GM21723 (cell line): ENCODE results near the gene DUS3L.
"Not testable (repeated sequence)": the region's sequence is repeated elsewhere in the genome, so short reads cannot be mapped to it uniquely, and the experiment has no call there.

ENCODE experiments used
- ATAC-seq: cut with Tn5 transposase; IDR thresholded peaks from one replicate; pipeline ENCODE4 v1.9.1; 2021; ENCODE audit warnings: mild to moderate bottlenecking, moderate library complexity; ENCODE audit not compliant: unreplicated experiment

DUS3L gene

DNA sequence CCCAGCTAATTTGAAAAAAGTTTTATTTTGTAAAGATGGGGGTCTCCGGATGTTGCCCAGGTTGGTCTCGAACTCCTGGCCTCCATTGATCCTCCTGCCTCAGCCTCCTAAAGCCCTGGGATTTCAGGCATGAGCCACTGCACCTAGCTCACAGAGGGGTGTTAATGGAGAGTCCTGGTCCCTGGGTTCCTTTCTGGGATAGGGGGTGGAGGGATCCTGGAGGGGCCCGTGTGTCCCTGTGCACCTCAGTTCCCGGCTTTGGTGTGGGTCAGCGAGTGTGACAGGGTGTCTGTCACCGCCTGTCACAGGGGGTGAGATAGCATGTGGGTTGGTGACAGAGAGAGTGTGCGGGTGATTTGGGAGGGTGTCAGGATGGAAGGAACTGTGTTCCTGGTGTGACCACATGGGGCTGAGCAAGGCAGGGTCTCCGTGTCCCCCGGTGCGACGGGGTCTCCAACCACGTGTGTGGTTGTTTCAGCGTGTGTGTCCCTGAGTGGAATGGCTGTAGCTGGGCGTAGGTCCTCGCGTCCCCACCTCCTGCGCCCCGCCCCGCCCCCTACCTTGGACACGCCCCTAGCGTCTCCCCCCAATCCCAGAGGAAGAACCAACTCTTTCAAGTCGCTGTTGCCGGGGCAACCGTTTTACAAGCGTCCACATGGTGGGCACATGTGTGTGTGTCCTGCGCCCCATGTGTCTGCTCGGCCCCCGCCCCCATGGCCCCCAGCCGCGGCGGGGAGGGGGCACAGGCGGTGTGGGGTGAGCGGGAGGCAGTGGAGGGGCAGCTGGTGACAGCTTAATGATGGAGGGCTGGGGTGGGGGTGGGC lies 11.0 kb upstream of the DUS3L start:
- ATAC-seq: no peak

DNA sequence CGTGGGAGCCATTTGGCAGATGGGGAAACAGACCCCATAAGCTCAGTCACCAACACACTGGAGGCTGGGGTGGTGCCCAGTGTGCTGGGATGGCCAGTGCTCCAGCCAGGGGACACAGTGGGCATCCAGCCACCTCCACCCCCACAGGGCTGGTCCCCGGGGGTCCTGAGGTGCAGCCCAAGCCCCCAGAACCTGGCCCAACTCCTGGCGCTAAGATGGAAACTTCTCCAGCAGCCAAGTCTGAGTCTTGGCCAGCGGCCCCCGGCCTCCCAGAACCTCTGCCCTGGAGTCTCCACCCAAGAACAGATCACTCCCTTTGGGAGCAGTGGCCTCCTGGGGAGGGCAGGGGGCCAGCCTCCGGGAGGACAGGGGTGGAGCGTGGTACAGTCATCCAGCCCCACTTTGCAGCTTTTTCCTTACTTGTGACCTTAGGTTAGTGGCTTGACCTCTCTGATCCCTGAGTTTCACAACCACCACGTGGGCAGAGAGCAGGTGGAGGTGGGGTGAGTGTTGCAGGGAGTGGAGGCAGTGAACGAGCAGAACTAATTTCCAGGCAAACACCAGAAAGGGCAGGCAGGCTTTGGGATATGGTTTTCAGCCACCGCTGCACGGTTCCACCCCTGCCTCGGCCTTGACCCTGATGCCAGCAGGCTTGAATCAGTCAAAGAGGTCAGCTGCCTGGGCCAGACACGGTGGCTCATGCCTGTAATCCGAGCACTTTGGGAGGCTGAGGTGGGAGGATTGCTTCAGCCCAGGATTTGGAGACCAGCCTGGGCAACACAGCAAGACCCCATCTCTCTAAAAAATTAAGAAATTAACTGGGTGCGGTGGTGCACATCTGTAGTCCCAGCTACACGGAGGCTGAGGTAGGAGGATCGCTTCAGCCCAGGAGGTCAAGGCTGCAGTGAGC lies 9.7 kb upstream of the DUS3L start:
- no peak for ATAC-seq

DNA sequence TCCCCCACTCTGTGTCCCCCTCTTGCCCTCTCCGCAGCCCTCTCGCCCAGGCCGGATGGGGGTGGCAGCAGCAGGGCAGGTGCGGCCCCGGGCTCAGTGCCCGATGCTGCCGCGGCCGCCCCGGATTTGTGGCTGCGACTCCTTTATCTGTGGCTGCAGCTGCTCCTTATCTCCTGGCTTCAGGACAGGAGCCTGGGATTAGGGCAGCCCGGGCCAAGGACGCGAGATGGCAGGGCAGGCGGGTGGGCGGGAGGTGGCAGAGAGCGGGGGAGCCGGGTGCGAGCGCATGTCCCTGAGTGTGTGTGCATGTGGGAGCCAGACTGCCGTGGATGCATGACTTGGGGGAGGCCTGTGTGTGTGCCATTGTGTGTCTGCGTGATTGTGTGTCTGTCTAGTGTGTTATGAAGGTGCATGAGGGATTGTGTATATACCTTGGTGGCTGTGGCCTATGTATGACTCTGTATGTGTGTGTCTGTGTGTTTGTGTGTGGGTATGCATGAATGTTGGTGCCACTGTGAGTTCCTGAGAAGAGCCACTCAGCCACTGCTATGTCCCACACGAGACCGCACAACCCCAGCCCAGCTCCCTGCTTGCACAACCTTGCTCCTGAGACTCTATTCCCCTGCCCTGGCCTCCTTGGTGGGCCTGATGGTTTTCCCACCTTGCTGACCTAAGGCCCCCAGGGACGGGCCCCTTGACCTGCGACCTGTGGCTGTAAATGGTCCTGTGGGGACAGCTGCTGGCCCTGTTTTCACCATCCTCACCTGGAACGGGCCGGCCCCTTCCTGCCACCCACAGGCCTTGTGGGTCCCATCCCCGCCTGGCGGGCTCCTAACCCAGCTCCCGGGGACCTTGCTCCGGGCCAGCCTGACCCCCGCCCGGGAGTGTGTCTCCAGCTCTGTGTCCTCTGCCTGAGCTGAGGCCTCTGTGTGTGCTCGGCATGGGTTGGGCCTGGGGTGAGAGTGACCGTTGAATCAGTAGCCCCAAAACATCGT lies 8.6 kb upstream of the DUS3L start:
- no peak for ATAC-seq

DNA sequence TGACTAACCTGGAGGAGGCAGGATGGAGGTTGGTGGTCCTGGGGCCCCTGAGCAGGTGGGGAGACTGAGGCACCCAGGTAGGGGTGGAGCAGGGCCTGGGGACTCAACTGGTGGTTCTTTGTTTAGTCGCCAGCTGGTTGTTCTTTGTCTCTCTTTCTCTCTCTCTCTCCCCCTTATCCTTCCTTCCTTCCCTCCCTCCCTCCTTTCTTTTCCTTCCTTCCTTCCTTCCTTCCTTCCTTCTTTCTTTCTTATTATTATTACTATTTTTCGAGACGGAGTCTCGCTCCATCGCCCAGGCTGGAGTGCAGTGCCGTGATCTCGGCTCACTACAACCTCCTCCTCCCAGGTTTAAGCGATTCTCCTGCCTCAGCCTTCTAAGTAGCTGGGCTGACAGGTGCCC lies 7.3 kb upstream of the DUS3L start:
- ATAC-seq: no peak

DNA sequence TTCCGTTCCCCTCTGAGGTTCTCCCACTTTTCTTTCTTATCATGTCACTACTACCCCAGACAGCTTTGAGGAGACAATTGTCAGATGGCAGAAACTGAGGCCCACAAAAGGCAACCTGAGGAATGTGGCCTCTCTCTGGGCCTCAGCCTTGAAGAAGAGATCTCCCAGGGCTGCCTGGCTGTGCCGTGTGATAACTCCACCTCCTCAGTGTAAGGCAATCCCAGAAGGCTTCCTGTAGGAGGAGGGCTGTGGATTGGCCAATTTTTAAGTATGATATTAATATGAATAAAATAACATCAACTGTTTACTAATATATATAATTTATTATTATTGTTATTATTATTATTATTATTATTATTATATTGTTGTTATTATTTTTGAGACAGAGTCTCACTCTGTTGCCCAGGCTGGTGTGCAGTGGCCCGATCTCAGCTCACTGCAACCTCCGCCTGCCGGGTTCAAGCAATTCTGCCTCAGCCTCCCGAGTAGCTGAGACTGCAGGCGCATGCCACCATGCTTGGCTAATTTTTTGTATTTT lies 4.5 kb upstream of the DUS3L start:
- ATAC-seq: no peak

DNA sequence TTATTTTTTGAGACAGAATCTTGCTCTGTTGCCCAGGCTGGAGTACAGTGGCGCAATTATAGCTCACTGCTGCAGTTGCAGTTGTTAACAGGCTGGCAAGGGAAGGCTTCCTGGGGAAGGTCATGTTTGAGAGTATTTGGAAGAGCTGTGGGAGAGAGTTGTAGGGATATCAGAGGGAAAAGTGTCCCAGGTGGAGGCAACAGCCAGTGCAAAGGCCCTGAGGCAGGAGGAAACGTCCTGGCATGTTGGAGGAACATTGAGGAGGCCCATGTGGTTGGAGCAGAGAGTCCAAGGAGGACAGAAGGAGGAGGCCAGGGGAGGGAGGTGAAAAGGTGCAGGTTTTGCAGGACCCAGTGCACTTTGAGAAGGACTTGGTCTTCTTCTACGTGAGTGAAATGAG lies 2.2 kb upstream of the DUS3L start:
- ATAC-seq: no peak

DNA sequence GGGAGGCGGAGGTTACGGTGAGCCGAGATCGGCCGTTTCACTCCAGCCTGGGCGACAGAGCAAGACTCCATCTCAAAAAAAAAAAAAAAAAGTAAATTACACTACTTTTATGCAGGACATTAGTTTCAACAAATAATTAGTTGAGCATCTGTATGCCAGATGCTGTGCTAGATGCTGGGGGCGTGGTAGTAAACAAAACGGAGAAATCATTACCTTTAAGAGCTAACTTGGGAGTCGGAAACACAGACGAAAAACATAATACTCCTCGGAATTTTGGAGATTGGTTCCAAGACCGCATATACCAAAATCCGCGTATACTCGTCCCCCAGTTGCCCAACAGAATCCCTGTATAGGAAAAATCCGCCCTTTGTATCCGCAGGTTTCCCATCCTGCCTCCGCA lies 1.3 kb upstream of the DUS3L start:
- ATAC-seq: no peak

DNA sequence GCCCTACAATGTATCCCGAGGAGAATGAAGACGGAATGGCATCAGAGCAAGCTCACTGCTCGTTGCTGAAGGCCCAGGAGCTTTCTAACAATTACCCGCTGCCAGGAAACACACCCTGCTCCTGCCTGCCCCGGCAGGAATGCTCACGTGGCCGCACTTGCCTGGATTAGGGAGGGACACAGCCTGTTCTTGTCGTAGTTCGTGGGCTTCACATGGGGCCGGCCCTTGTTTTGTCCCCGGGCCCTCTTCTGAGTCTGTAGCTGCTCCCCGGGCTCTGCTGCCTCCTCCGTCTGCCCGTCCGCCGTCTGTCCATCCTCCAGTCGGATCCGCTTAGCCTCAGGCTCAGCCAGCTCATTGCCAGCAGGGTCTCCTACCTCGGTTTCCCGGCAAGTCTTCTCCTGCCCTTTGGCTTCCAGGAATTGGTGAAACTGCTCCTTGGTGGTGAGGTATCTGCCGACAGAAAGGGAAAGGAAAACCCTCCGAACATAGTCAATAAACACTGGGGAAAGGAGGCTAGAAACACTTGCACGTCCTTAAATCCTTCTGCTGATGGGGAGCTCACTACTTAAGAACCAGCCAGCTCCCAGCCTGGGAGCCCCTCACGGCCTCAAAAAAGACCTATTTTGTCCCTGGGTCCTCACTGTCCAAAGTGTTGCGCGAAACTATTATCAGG lies 941 bp downstream of the DUS3L start:
- no peak for ATAC-seq

DNA sequence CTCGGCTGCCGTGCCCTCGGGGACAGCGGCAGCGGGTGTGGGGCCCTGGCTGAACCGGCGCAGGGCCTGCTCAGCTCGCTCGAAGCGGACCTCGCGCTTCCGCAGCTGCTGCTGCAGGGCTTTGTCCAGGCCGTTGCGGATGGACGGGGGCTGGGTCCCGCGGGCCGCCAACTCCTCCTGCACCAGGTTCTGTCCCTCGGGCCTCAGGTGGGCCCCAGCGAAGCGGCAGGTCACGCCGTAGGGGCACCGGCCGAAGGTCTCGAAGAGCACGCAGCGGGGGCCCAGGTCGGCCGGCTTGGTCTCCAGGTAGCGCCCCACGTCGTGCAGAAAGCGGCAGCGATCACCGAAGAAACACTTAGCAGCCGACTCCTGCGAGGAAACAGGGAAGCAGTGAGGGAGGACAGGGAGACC lies 1.6 kb downstream of the DUS3L start:
- ATAC-seq: no peak

DNA sequence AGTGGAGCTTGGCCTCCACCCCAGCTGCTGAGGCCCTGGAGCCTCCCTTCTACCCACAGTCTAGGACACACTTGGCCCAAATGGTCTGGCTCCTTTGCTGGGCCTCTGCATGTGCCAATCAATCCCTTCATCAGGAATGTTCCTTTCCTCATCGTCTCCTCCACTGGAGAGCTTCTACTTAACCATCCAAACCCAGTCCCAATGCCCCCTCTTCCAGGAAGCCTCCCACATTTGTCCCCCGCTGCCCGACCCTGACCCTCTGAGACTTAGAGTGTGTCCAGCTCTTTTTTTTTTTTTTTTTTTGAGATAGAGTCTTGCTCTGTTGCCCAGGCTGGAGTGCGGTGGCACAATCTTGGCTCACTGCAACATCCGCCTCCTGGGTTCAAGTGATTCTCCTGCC lies 2.5 kb downstream of the DUS3L start:
- ATAC-seq: no peak

DNA sequence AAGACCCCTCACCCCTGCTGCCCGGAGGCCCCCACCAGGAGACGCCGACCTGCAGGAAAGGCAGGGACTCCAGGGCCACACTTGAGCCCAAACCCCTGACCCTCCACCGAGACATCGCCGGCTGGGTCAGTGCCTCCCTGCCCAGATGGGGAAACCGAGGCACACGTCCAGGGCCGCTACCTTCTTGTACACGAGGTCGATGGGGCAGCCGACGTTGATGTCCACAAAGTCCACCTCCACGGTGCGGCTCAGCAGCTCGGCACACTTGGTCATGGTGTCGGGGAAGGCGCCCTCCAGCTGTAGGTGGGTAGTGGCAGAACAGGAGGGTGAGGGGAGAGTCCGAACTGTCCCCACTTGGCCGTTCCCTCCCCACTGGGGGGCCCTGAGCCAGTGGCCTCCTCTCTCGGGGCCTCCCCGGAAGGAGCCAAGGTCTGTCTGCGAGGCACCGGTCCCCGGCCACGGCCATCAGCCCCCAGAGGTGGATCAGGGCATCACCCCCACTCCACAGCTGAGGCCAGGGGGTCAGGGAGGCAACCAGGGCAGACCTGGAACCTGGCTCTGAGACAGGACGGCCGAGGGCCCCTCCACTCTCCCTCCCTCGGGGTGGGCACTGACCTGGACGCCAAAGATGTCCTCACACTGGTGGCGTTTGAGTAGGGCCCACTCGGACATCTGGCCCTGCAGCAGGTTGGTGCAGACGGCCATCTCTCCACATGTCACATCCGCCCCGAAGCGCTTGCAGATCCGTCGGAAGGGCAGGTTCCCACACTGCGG lies 3.4 kb downstream of the DUS3L start:
- no peak for ATAC-seq

DNA sequence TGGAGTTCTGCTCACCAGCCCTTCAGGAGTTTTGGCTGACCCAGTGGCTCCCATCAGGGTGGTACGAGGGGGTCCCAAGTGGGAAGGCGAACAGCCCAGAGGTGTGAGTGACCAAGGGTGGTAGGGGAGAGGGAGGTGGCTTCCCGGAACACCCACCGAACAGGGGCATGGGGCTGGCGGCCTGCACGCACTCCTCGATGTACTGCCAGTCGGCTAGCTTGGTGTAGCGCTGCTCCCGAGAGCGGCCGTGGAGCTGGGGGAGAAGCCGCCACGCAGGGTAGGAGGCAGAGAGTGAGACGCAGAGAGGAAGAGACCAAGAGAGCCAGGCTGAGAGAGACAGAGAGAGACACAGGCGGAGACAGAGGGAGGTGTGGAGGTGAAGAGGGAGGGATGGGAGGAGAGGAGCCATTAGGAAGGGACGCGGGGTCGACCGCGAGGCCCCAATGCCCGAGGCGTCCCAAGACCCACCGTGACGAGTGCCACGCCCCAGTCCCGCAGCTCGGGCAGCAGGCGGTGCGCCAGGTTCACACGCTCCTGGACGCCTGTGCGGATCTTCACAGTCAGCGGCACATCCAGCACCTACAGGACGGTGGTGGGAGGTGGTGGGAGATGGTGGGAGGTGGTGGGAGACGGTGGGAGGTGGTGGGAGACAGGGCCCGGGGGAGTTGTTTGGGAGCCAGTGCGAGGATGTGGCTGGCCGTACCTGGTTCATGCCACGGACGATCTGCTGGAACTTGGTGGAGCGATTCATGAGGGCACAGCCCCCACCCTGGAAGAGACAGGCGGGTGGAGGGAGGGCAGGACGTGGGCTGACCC lies 4.2 kb downstream of the DUS3L start:
- no peak for ATAC-seq

DNA sequence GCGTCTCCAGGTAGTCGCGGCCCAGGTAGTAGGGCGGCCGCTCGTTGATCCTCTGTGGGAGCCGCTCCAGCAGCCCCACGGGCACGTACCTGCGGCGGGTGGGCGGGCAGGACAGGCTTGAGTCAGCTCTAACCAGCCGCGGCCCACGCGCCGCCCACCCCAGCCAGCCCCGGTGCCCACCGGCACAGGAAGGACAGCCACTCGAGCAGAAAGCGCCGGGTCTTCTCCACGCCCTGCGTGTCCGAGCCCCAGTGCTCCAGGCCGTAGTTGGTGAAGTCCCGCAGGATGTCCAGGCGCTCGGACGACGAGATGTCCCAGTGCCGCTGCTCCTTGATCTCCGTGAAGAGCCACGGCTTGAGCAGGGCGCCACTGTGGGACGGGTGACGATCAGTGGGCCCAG lies 5.5 kb downstream of the DUS3L start:
- ATAC-seq: no peak

DNA sequence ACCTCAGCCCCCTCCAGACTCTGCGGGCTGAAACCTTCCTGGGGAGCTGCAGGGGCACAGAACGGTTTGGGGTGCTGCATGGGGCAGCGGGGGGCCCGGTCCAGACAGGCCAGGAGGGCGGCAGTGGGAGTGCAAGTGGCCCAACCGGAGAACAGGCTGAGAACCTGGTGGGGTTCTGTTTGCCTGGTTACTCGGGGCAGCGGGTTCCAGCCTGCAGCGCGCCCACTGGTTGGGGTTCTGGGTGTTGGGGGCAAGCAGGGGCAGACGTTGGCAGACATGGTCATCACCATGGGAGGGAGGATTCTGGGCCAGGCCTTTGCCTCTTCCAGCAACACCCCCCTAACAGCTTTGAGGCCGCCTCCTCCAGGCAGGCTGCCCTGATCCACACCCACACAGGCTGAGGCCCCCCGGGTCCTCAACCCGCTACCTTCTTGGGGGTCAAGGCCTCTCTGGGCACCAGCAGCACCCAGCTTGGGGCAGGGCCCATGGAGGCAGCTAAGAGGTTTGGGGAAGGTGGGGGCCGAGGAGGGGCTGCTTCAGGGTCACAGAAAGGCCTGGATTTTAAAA lies 6.3 kb downstream of the DUS3L start, which contains the start of gene PRR22:
Gene PRR22, minus strand, starts transcription at position 166 of the 567 bp plus-strand sequence. Its CDS starts 86 bp downstream, at position 80.
- no peak for ATAC-seq

DNA sequence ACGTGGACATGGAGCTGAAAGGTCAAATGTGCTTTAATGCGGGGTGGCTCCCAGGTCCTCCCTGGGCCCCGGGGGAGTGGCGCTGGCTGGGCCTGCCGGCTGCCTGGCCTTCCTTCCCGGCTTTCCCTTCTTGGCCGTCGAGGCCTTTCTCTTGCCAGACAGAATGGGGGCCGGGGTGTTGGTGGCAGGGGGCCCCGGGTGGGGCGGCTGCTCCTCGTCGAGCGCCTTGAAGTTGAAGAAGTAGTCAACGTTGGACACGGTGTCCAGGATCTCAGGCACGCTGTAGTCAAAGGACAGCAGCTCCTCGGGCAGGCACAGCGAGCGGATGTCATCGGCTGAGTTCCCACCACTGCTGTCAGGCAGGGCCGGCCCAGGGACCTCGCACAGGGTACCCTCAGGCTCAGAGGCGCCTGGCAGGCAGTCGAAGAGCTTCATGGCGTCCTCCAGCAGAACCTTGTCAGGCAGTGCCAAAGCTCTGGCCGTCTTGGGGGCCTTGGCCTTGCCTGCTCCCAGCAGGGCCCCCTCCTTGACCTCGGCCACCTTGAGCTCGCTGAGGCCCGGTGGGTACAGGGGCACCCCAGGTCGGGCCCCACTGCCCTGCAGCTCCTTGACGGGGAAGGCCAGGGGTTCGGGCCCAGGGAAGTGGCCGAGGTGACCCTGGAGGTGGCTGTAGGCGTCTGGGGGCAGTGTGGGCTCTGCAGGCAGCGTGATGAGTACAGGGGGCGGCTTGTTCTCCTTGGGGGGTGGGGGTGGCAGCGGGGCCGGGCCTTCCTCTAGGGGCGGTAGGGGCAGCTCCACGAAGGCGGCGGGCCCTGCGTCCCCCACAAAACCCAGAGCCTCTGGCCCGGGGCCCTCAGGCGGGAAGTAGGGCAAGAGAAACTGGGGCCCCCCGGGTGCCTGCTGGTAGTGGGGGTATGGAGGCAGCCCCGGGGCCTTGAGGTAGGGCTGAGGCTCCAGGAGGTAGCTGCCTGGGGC lies 7.7 kb downstream of the DUS3L start:
- ATAC-seq: no peak

DNA sequence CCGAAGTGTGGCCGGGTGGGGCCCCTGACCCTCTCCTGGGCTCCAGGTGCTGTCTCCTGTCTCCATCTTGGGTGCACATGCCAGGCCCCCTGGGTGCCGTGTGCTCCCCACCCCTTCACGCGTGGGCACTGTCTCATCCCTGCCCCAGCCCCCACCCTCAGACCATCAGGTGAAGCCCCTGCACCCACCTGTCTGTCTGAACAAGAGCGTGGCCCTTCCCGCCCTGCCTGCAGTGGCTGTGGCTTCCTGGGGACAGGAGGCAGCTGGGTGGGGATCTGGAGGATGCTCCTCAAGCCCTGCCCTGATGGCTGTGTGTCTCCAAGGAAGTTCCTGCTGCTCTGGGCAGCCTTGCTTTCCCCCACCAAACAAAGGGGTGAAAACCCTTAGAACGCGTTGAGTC lies 8.6 kb downstream of the DUS3L start:
- no peak for ATAC-seq

DNA sequence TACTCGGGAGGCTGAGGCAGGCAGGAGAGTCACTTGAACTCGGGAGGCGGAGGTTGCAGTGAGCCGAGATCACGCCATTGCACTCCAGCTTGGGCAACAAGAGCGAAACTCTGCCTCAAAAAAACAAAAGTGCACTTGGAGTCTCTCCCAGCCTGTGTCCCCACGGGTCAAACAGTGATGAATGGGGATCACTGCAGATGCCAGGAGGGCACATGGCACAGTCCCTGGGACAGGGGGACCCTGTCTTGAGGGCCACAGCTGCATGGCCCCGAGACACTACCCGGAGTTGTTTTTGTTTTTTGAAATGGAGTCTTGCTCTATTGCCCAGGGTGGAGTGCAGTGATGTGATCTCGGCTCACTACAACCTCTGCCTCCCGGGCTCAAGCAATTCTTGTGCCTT lies 10.0 kb downstream of the DUS3L start:
- not testable (repeated sequence) for ATAC-seq
